TTC549 (cell line): Measurements from ENCODE around the gene MAP3K13.
"Not testable (repeated sequence)": the region's sequence is repeated elsewhere in the genome, so short reads cannot be mapped to it uniquely, and the experiment has no call there.

Experiments
- FAIRE-seq: peaks from 2 replicates; lab custom pipeline; 2012; peaks lifted over from hg19 to GRCh38; lab: Jason Lieb, UNC

MAP3K13 gene

GRCh38 chr3:185451432-185451831 lies 88.5 kb downstream of the MAP3K13 start:
- FAIRE-seq = not testable (repeated sequence)

- no peak for FAIRE-seq
Observed at GRCh38 chr3:185457376-185457775, 94.4 kb downstream of the MAP3K13 start.

GRCh38 chr3:185460309-185460708 lies 97.4 kb downstream of the MAP3K13 start:
- FAIRE-seq = no peak

- FAIRE-seq = peak; percentile 22
Observed at GRCh38 chr3:185460719-185461350, 97.9 kb downstream of the MAP3K13 start.

- FAIRE-seq = no peak
Observed at GRCh38 chr3:185465471-185465870, 102.5 kb downstream of the MAP3K13 start.

GRCh38 chr3:185466123-185466522 lies 103.2 kb downstream of the MAP3K13 start:
- not testable (repeated sequence) for FAIRE-seq

GRCh38 chr3:185469542-185469941 lies 106.6 kb downstream of the MAP3K13 start:
- FAIRE-seq = no peak

GRCh38 chr3:185470323-185470722 lies 107.4 kb downstream of the MAP3K13 start:
- FAIRE-seq = no peak

GRCh38 chr3:185473290-185473815 lies 110.4 kb downstream of the MAP3K13 start:
- no peak for FAIRE-seq

- not testable (repeated sequence) for FAIRE-seq
Observed at GRCh38 chr3:185474922-185475321, 112.0 kb downstream of the MAP3K13 start.

GRCh38 chr3:185477316-185477715 lies 114.4 kb downstream of the MAP3K13 start:
- no peak for FAIRE-seq

- FAIRE-seq = no peak
Observed at GRCh38 chr3:185479373-185479945, 116.5 kb downstream of the MAP3K13 start.

- no peak for FAIRE-seq
Observed at GRCh38 chr3:185484296-185484695, 121.4 kb downstream of the MAP3K13 start.

GRCh38 chr3:185486394-185486793 lies 123.5 kb downstream of the MAP3K13 start:
- FAIRE-seq = no peak

GRCh38 chr3:185488465-185488864 lies 125.5 kb downstream of the MAP3K13 start:
- no peak for FAIRE-seq

GRCh38 chr3:185489462-185489861 lies 126.5 kb downstream of the MAP3K13 start:
- no peak for FAIRE-seq

GRCh38 chr3:185490241-185490640 lies 127.3 kb downstream of the MAP3K13 start:
- no peak for FAIRE-seq

GRCh38 chr3:185498503-185499396 lies 135.8 kb downstream of the MAP3K13 start, which contains the start of gene TMEM41A:
TMEM41A (minus strand) TSS chr3:185499035; CDS start chr3:185498961, 74 bp downstream.
- FAIRE-seq = no peak

- no peak for FAIRE-seq
Observed at GRCh38 chr3:185502987-185503386, 140.1 kb downstream of the MAP3K13 start.

- FAIRE-seq = no peak
Observed at GRCh38 chr3:185503521-185503920, 140.6 kb downstream of the MAP3K13 start.

GRCh38 chr3:185504636-185505035 lies 141.7 kb downstream of the MAP3K13 start:
- no peak for FAIRE-seq

GRCh38 chr3:185507883-185508282 lies 144.9 kb downstream of the MAP3K13 start:
- no peak for FAIRE-seq
